VCaP (cell line): ENCODE results near the gene NCOR1.

Experiments used
- H3K27ac ChIP-seq: fragments of 450-650 bp; 2 replicates; pipeline ENCODE4 v1.5.1; 2017
- CTCF ChIP-seq: fragments of 450-650 bp; conservative IDR thresholded peaks from 2 replicates; pipeline ENCODE4 v1.5.1; 2017; ENCODE audit warnings: mild to moderate bottlenecking, moderate library complexity

Gene NCOR1

GRCh38 chr17:16215273-16215964 is at the start of gene NCOR1:
NCOR1 (minus strand) TSS chr17:16215534; CDS start chr17:16194569, 20,965 bp downstream.
- peak within 1 kb of the TSS; percentile 98 for H3K27ac ChIP-seq
- TF ChIP-seq CTCF = peak; percentile 41

DNA sequence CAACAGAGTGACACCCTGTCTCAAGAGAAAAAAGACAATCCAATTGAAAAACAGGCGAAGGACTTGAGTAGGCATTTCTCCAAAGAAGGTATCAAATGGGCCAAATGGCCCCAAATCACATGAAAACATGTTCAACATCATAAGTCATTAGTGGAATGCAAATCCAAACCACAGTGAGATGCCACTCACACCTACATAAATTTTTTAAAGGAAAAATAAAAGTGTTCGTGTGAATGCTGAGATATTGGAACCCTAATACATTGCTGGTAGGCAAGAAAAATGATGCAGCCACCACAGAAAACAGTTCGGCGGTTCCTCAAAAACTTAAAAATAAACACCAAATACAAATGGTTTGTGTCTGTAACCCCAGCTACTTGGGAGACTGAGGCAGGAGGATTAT is 46.9 kb upstream of the NCOR1 start:
- H3K27ac ChIP-seq = no peak overlapping the region
- no peak for TF ChIP-seq CTCF

- TF ChIP-seq CTCF = no peak
- no peak overlapping the region for H3K27ac ChIP-seq
These were observed 45.7 kb upstream of the NCOR1 start for GRCh38 chr17:16261049-16261448.

GRCh38 chr17:16259926-16260325 is 44.6 kb upstream of the NCOR1 start:
- no peak for TF ChIP-seq CTCF

GRCh38 chr17:16258901-16259300 is 43.6 kb upstream of the NCOR1 start:
- TF ChIP-seq CTCF = no peak
- H3K27ac ChIP-seq = no peak overlapping the region

More at GRCh38 chr17:16259926-16260325, 44.6 kb upstream of the NCOR1 start:
- no peak overlapping the region for H3K27ac ChIP-seq

DNA sequence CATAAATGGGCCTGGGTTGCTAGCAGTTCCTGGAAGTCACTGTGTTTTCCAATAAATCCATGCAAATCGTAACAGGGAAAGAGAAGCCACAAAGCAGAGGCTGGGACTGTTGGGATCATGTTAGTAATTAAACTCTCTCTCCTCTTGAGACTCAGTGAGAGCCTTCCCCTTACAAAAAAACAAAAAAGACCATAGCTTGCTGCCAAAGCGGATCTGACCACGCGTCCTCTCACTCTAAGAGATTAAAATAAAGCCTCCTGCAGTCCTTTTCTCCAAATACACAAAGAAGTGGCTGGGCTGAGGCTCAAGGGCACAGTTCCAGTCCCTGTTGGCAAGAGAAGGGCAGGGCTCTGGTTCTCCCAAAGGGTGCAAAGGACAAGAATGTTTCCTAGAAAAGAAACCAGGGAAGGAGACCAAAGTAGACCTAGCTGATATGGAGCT is 40.2 kb upstream of the NCOR1 start:
- TF ChIP-seq CTCF = no peak
- H3K27ac ChIP-seq = peak overlapping the region; percentile 53

DNA sequence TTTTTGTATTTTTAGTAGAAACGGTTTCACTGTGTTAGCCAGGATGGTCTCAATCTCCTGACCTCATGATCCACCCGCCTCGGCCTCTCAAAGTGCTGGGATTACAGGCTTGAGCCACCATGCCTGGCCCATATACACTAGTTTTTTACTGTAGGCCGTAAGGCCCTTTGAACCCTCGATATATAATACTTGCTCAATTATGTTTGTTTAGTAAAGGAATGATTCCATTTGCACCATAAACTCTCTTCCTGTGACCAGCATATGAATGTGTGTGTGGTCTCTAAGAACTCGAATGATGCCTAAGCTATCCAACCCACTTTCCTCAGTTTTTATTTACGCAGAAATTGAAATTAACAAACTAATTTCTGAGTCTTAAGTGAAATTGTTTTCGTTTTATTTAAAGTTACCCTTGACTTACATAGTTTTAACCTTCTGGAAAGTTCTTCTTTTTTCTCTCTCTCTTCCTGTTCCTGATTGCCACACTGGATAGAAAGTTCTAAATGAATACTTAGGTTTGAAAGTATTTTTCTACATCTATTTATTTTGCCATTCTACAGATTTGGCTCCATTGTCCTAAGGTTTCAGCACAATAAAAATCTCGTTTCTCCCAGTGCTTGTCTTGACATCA is 39.6 kb upstream of the NCOR1 start:
- TF ChIP-seq CTCF = no peak
- H3K27ac ChIP-seq = peak overlapping the region; percentile 53
